Left forelimb (tissue), 1 donor: Measurements from ENCODE around the gene OSGEP.
A peak's percentile ranks its signal among the peaks of the same experiment; 100 is the strongest.
"Not testable (repeated sequence)": the region's sequence is repeated elsewhere in the genome, so short reads cannot be mapped to it uniquely, and the experiment has no call there.

Experiments
- DNase-seq: peaks from one replicate; pipeline ENCODE4 v3.0.0-alpha.2; 2018; ENCODE audit warnings: low spot score

Gene OSGEP

DNA sequence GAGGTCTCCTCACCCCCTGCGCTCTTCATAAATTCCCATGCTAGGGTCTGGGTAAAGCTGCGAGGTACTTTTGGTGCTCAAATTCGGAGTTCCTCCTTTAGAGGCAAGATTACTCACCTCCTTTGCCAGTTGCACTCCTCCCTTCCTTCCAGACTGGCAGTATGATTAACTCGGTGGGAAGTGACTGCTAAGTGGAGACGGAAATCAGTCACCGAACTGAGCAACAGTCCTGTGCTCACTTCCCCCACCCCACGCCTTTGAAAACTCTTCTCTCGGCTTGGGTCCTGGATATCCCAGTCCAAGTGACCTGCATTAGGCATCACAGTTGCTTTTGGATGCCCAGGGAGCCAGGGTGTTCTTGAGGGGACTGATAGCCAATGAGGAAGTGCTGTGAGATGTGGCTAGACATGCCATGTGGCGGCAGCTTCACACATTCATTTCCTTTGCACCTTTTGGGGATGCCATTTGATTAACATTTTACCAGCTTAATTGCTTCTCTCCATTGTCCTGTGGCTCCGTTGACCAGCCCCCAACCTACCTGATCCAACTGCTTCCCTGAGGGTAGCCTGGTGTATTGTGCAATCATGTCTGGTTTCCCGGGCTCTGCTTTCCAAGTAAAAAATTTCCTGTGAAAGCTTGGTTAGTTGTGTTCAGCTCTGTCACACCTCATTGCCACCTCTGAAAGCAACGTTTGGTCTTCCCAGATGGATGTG lies 15.4 kb upstream of the OSGEP start:
- no peak for DNase-seq

DNA sequence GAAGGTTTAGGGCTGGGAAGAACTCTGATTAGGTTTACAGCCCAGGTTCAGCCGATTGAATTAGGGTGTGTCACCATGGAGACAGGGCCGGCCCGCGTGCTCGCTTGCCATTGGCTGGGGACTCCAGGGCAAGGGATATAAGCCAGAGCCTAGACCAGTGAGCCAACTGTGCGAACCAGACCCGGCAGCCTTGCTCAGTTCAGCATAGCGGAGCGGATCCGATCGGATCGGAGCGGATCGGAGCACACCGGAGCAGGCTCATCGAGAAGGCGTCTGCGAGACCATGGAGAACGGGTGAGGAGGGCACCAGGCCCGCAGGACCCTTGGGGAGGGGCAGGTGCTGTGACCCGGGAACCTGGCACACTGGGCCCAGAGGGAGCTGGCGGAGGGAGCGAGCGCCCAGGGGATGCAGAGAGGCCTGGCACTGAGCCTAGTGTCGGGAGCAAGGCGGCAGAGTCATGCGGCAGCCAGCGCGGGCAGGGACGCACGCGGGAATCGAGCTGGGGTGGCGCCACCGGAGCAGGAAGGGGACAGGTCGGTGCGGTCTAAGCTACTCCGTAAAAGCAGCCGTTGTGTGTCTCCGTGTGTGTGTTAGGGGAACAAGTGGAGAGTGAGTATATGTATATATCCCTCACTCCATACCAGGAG lies 14.8 kb upstream of the OSGEP start, which contains the start of gene PNP:
PNP (plus strand) TSS at position 165 of the 648 bp plus-strand sequence; CDS start at position 284, 119 bp downstream.
- peak; percentile 80 for DNase-seq

DNA sequence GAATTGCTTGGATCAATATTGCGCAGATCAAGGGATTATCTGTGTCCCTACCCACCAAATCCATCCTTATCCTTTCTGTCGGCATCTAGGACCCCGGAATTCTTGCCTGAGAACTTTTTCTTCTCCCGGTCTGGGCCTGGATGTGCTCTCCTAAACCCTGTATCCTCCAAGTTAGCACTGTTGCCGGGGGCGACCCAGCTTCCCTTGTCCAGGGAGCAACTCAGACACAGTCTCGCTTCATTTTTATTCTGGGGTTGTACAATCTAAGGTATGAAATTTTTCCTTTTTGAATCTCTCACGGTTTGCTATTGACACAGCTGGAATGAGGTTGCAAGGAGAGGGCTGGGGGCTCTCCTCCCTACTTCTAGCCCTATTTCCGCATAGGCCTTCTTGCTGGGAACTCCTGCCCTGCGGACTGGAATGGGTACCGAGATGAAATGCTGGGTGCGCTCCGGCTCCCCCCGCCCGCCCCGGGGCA lies 14.2 kb upstream of the OSGEP start:
- no peak for DNase-seq

DNA sequence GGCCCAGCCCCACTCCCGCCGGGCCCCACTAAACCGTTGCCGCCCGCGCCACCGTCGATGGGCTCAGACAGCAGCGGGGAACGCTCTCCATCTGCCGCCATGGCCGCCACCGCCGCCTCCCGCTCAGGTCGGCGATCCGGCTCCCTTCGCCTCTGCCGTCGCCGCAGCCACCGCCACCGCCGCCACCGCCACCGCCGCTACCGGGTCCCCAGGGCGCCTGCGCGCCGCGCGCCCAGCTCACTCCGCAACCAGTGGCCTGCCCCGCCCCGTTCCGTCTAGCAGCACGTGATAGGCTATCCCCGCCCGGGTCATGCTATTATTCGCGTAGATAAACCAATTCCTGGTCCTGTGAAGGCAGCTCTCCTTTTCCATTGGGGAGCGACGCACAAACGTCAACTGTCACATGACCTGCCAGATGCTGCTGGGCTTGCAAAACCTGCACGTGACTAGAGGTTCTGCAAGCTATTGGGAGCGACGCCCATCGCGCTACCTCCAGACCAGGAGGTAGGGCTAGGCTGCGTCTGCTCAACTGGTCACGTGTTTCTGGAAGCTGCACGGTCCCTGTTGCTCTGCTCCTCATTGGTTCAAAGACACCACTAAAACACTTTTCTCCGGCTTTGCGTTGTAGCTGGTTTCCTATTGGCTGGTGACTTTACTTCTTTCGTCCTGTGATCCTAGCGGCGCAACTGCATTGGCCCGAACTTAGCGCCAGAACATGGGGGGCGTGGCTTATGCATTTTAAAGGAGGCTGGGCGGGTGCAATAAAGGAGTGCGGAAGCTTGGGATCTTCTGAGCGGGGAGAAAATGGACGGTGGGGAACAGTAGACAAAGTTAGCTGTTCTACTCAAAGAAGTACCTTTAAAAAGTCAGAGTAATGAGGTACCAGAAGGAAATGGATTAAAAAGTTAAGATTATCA lies 6.9 kb upstream of the OSGEP start, which contains the start of gene PIP4P1:
PIP4P1 (minus strand) TSS at position 210 of the 917 bp plus-strand sequence; CDS start at position 101, 109 bp downstream.
- peak; percentile 97 for DNase-seq

DNA sequence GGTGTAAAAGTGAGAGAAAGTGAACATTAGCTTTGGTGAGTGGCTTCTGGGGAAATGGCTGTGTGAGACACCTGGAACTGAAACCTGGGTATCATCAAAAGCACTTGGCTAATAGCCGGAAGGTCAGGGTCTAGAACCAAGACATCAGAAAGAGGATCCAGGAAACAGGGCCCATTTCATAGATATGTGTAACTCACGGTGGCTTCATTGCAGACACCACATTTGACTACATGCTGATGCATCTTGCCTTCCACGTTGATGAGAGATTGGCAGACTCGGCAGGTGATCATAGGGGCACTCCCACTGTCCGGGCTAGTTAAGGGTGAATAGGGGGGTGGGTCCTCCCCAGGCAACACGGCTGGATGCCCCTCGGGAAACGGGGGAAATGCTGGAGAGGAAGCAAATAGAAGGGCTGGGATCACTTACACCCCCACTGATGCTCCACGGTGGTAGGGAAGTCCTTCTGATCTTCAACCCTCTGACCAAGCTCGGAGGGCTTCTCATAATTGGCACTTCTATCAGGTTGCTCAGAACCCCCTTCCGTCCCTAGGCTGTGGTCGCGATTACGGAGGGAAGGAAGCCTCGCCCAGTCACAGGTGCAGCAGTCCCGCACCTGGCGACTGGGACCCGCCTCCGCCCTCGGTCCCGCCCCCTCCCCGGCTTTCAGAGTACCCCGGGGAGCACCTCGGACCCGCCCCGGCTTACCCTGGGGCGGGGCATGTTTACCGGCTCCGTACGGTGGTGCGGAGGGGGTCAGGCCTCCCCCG lies 6.0 kb upstream of the OSGEP start:
- no peak for DNase-seq

DNA sequence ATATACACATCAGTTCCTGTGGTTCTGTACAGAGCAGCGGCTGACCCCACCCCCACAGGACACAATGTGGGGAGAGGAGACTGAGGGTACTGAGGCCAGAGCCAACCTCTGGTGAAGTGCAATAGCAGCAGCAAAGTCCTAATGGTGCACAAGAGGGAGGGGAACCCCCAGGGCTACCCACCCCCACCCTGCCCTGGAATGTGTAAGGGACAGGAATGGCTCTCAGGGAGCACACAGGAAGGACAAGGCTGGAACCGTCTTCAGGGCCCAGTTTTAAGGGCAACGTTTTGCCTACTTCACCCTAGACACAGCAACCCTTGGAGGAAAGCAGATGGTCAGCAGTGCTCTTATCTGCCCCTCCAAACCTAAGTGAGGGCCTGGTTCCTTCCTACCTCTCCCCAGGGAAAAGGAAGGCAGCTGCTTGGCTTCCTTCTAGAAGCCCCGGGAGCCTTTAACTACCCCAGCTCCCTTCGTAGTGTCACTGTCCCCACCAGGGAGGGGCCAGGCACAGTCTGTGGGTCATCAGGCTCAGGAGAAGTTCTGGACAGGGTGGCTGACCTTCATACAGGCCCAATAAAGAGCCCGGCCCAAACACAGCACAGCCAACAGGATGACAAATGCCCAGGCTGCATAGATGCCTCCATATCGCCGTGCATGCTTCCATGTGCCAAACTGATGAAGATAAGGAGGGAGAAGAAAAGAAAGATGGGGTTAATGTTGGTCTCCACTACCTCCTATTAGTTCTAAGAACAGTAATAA lies 3.6 kb upstream of the OSGEP start:
- DNase-seq = no peak

DNA sequence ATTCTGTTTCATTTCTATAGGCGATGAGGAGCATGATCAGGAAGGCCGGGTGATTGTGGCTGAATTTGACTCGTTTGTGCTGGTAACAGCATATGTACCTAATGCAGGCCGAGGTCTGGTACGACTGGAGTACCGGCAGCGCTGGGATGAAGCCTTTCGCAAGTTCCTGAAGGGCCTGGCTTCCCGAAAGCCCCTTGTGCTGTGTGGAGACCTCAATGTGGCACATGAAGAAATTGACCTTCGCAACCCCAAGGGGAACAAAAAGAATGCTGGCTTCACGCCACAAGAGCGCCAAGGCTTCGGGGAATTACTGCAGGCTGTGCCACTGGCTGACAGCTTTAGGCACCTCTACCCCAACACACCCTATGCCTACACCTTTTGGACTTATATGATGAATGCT lies 2.4 kb upstream of the OSGEP start:
- DNase-seq = no peak

DNA sequence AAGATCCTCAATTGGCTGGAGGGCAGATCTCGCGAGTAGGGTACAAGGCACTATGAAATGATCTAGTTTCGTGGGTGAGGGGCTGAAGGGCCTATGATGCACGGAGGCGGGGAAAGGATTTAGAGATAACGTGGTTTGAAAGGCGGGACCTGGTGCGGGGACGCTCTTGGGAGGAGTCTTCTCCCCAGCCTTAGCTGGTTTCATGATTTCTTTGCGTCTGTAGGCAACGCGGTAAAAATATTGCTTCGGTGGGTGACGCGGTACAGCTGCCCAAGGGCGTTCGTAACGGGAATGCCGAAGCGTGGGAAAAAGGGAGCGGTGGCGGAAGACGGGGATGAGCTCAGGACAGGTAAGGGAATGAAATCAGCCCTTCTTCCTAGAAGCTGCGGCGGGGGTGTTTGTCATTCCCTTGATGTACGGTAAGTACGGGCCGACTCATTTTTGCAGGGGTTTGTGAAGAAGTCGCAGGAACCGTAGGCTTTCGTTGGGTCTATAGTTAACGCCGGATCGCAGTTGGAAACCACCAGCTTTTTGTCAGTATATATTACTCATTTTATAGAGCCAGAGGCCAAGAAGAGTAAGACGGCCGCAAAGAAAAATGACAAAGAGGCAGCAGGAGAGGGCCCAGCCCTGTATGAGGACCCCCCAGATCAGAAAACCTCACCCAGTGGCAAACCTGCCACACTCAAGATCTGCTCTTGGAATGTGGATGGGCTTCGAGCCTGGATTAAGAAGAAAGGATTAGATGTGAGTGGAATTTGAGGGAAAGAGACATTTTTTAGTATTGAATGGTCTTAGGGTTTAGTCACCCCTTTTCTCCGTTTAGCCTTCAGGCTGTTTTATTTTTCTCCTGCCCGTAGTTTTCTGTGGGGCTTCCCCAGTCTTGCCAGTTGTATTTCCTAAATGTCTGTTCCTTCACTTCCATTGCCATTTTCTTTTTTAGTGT lies 1.0 kb upstream of the OSGEP start:
- no peak for DNase-seq

DNA sequence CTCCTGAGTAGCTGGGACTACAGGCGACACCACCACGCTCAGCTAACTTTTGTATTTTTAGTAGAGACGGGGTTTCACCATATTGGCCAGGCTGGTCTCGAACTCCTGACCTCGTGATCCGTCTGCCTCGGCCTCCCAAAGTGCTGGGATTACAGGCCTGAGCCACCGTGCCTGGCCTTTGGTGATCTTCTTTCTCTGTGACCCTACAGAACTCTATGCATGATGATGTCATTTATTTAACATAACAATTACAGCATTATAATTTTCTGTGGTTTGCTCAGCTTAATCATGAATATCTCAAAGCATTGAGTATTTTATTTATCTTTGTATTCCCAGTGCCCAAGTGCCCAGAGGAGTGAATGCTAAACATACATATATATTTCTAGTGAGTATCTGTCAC lies 1.8 kb downstream of the OSGEP start:
- not testable (repeated sequence) for DNase-seq

DNA sequence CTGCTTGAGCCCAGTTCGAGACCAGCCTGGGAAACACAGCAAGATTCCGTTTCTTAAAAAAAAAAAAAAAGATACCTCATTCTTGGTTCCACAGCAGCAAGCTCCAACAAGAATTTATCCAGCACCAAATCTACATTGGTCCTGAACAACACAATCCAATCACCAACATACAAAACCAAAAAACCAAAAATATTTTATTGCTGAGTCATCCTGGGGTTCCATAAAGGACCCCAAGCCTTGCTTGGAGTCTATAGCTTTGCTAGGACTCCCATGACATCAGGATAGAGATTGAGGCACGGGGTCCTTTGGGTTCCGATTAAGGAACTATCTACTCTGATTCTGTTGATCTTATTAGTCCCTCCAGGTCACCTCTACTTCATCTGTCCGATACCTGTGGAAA lies 7.7 kb downstream of the OSGEP start:
- no peak for DNase-seq

DNA sequence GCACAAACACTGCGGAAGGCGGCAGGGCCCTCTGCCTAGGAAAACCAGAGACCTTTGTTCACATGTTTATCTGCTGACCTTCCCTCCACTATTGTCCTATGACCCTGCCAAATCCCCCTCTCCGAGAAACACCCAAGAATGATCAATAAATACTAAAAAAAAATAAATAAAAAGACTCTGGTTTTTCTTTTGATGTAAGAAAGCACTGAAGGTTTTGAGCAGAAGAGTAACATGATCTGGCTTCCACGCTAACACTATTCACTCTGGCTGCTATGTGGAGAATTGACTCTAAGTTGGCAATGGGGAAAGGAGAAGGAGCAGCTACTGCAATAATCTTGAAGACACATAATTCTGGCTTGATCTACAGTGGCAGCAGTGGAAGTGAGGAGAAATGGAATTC lies 11.0 kb downstream of the OSGEP start:
- not testable (repeated sequence) for DNase-seq

DNA sequence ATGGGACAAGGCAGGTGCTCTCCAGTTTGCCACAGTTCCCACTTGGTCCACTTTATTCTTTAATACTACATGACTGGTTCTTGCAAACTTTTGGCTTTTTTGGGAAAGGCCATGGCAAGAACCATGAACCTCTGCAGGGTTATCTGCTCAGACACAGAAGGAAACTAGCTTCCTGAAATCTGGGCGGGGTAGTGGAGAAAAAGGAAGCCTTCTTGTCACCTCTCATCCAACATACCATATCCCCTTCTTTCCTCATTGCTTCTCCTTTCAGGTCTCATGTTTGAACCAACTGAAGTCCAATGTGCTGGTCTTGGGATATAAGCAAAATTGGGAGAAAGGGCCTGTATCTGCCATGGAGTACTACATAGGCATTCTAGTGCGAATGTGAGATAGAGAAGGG lies 13.2 kb downstream of the OSGEP start:
- no peak for DNase-seq

DNA sequence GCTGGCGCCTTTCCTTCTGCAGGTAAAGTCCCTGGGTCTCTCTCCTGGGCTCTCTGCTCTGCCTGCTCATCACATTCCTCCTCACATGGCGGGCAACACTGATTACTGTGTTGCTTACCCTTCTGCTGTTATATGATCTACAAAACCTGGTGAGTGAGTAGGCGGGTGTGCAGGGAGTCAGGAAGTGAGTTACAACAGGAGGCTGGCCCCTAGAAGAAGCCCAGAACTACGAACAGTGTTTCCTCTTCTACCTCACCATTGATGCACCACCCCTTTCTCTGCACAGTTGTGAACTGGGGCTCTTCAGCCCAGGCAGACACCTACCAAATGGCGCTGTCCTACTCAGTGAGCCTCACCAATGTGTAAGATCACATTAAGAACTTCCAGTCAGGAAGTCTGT lies 13.7 kb downstream of the OSGEP start:
- no peak for DNase-seq

DNA sequence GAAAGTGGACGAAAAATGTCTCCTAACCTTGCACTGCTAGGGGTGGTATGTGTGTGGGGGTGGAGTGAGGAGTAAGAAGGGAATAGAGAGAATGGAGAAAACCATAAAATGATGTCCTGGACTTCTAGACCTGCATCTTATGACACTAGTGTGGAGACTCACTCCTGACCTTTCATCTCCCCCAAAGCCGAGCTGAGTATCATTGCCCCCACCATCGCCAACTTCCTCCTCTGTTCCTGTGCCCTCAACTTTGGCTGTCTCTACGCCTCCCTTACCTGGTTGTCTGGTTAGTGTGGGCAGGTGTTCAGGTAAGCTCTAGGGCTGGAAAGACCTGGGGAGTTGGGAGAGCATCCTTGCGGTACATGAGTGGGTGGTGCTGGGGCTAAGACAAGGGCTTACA lies 14.1 kb downstream of the OSGEP start:
- DNase-seq = no peak

DNA sequence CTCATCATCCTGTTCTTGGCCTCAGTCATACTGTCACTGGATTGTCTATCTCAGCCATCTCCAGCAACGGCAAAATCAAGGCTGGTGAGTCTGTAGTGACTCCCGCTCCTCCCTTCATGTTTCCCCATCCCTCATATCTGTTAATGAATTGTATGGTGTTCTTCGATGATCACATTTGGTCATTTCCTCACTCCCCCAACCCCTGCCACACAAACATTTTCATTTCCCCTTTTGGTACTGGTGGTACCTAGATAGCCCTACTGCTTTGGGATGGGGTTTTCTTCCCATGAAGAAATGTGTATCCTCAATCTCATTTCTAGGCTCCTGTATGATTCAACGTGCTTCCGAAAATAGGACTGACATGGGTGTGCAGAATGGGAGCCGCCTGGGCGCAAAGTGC lies 15.9 kb downstream of the OSGEP start:
- DNase-seq = no peak

DNA sequence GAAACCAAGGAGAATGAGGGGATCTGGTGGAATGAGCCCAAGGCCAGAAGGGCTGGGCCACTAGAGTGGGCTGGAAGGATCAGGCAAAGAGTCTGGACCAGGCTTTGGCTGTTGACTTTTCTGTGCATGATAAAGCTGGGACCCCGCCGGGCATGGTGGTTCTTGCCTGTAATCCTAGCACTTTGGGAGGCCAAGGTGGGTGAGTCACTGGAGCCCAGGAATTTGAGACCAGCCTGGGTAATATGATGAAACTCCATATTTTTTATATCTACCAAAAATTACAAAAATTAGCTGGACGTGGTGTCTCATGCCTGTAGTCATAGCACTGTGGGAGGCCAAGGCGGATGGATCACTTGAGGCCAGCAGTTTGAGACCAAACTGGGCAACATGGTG lies 18.3 kb downstream of the OSGEP start:
- no peak for DNase-seq

DNA sequence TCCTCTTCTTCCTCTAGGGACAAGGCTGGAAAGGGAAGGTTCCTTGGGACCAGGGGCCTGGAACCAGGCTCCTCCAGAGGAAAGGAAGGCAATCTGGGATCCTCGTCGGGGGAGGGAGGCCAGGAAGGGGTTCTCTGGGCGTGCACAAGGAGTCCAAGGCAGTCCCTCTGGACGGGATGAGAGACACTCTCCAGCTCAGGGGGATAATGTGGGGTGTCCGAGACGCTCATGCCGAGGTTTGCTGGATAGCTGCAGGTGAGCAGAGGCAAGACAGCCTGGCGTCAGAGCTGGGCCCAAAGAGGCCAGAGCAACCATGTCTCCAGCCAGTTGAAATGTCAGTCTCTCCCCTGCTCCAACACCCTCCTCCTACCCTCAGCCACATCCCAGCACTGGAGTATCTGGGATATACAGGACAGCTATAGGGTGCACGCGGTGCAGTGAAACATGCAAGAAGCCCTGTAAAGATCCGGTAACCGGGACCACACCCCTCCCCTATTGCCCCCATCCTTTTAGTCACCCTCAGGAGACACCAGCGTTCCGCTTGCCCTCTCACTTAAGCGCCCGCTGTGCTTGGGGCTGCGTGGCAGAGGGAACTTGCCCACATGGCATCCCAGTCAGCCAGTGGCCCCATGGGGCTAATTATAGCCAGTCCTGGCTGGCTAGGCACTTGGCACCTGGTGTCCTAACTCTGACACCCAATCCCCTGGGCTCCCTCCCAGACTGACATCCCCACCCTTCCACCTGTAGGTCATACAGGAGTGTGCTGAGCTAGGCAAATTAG lies 18.8 kb downstream of the OSGEP start, which contains the start of gene KLHL33:
KLHL33 (minus strand) TSS at position 585 of the 781 bp plus-strand sequence; CDS start at position 230, 355 bp downstream.
- no peak for DNase-seq

DNA sequence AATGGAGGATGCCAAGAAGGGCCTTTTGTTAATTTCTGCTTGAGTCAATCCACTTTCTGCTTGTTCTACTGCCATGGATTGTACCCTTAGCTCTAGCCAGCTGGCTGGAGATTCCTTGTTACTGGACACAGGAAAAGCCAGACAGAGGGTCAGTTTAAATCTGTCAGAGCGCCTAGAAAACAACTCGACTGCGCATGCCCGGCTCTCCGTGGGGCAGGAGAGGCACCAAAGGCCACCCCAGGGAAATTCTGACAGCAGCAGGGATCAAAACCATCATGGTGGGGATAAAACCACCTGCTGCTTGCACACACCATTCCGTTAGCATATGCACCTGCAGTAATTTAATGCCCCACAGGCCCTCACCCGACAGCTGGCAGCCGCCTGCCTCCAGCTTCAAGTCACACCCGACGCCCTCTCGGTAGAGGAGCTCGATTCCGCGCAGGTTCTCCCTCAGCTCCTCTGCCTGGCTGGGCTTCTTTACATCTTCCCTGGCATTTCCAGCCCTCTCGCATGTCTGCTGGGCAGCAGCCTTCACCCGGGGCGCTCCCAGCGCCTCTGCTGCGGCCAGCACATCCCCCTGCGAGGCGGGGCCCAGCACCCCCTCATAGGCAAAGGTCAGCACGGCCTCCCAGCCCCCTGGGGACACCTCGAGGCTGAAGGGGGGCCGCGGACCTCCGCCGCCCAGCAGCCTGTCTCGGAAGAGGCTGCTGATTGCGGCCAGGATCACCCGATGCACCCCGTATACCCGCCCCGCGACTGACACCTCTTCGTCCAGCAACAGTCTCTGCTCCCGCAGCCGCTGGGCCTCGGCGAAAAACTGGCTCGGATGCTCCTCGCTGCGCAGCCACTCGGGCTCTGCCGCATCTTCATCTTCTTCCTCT lies 19.7 kb downstream of the OSGEP start:
- no peak for DNase-seq
